MM.1S (cell line): ENCODE measurements around the gene HSD17B4.
A peak's percentile ranks its signal among the peaks of the same experiment; 100 is the strongest.
"Not testable (repeated sequence)": the region's sequence is repeated elsewhere in the genome, so short reads cannot be mapped to it uniquely, and the experiment has no call there.

Source experiments
- DNase-seq: peaks from one replicate; pipeline ENCODE4 v3.0.0-alpha.2; 2015
- H2AFZ ChIP-seq: fragments of 300-600 bp; sonication (generic); 2 replicates; pipeline ENCODE4 v1.6.0; 2016; ENCODE audit warnings: antibody characterized with exemption, low read length
- H3F3A ChIP-seq: fragments of 300-600 bp; sonication (generic); 2 replicates; pipeline ENCODE4 v1.6.1; 2016; ENCODE audit warnings: mild to moderate bottlenecking, antibody characterized with exemption, low read length, moderate library complexity, mixed read lengths; ENCODE audit not compliant: insufficient read depth
- H3K27ac ChIP-seq: fragments of 300-600 bp; sonication (generic); 2 replicates; pipeline ENCODE4 v1.5.1; 2016; ENCODE audit warnings: mild to moderate bottlenecking, low read length
- H3K27me3 ChIP-seq: fragments of 300-600 bp; sonication (generic); replicated peaks from 2 replicates; pipeline ENCODE4 v1.6.0; 2016; ENCODE audit warnings: low read length; ENCODE audit not compliant: insufficient read depth
- H3K36me3 ChIP-seq: fragments of 300-600 bp; sonication (generic); replicated peaks from 2 replicates; pipeline ENCODE4 v1.6.1; 2016; ENCODE audit warnings: mild to moderate bottlenecking, low read length, mixed read lengths; ENCODE audit not compliant: insufficient read depth
- H3K4me1 ChIP-seq: fragments of 300-600 bp; sonication (generic); 2 replicates; pipeline ENCODE4 v1.6.1; 2016; ENCODE audit warnings: low read length, mixed read lengths
- H3K4me2 ChIP-seq: fragments of 300-600 bp; sonication (generic); 2 replicates; pipeline ENCODE4 v1.6.0; 2016; ENCODE audit warnings: low read depth, low read length
- H3K4me3 ChIP-seq: fragments of 300-600 bp; sonication (generic); 2 replicates; pipeline ENCODE4 v1.5.1; 2016; ENCODE audit warnings: low read length, mixed read lengths
- H3K79me2 ChIP-seq: fragments of 300-600 bp; sonication (generic); 2 replicates; pipeline ENCODE4 v1.6.1; 2016; ENCODE audit warnings: mixed run types, low read length, mixed read lengths
- H3K9ac ChIP-seq: fragments of 300-600 bp; sonication (generic); 2 replicates; pipeline ENCODE4 v1.6.1; 2016; ENCODE audit warnings: low read length, mixed read lengths
- H3K9me2 ChIP-seq: fragments of 300-600 bp; sonication (generic); replicated peaks from 2 replicates; pipeline ENCODE4 v1.6.1; 2016; ENCODE audit warnings: mild to moderate bottlenecking, low read length, mixed read lengths; ENCODE audit not compliant: insufficient read depth
- H3K9me3 ChIP-seq: fragments of 300-600 bp; sonication (generic); replicated peaks from 2 replicates; pipeline ENCODE4 v1.6.1; 2016; ENCODE audit warnings: mild to moderate bottlenecking, low read length, mixed read lengths; ENCODE audit not compliant: insufficient read depth
- H4K20me1 ChIP-seq: fragments of 300-600 bp; sonication (generic); 2 replicates; pipeline ENCODE4 v1.6.1; 2016; ENCODE audit warnings: mild to moderate bottlenecking, low read length, moderate library complexity, mixed read lengths; ENCODE audit not compliant: insufficient read depth
- CTCF ChIP-seq: fragments of 300-600 bp; sonication (generic); IDR thresholded peaks from 2 replicates; pipeline ENCODE4 v1.5.1; 2016; ENCODE audit warnings: antibody characterized with exemption, low read length, mixed read lengths
- EZH2 ChIP-seq: fragments of 300-600 bp; sonication (generic); optimal IDR thresholded peaks from 2 replicates; pipeline ENCODE3; 2017; ENCODE audit warnings: low read depth, mild to moderate bottlenecking, antibody characterized with exemption, low read length, mixed read lengths
- EZH2phosphoT487 ChIP-seq: fragments of 300-600 bp; sonication (generic); IDR thresholded peaks from 2 replicates; pipeline ENCODE4 v1.6.1; 2018; ENCODE audit warnings: antibody characterized with exemption, low read length

HSD17B4 gene

GRCh38 chr5:119445544-119445943 is 6.8 kb upstream of the HSD17B4 start:
- H4K20me1 ChIP-seq, result no peaks in the 10 kb centered on the region
- DNase-seq, result no peak
- H3K9me2 ChIP-seq, result no peaks in the 10 kb centered on the region
- no peaks in the 10 kb centered on the region for H3K79me2 ChIP-seq
- no peak overlapping the region for H3K9ac ChIP-seq
- H3K4me1 ChIP-seq, result no peaks in the 10 kb centered on the region
- no peak overlapping the region for H3K27ac ChIP-seq
- H3K36me3 ChIP-seq, result no peaks in the 10 kb centered on the region
- H3K4me3 ChIP-seq, result no peak overlapping the region
- H3F3A ChIP-seq, result no peaks in the 10 kb centered on the region
- H2AFZ ChIP-seq, result no peak overlapping the region
- H3K4me2 ChIP-seq, result no peak overlapping the region
- no peaks in the 10 kb centered on the region for H3K9me3 ChIP-seq
- TF ChIP-seq EZH2phosphoT487 (no peak), CTCF (no peak), EZH2 (no peak)
- H3K27me3 ChIP-seq, result no peaks in the 10 kb centered on the region

- H3K36me3 ChIP-seq, result no peaks in the 10 kb centered on the region
- H3K9me3 ChIP-seq, result no peaks in the 10 kb centered on the region
Measured at GRCh38 chr5:119449882-119450281, 2.4 kb upstream of the HSD17B4 start.

GRCh38 chr5:119450627-119451026 is 1.7 kb upstream of the HSD17B4 start:
- H3K36me3 ChIP-seq, DNase-seq, H2AFZ ChIP-seq, H3K9ac ChIP-seq, H3K4me2 ChIP-seq, H4K20me1 ChIP-seq, H3K27ac ChIP-seq, H3K9me2 ChIP-seq, H3K9me3 ChIP-seq, H3F3A ChIP-seq, H3K4me1 ChIP-seq, H3K27me3 ChIP-seq, H3K4me3 ChIP-seq: not testable (repeated sequence)
- H3K79me2 ChIP-seq, result peaks cover 19% of the 10 kb centered on the region

More at GRCh38 chr5:119449882-119450281, 2.4 kb upstream of the HSD17B4 start:
- Histone ChIP-seq H3K27me3 (no peaks in the 10 kb centered on the region), H2AFZ (no peak overlapping the region), H3F3A (no peaks in the 10 kb centered on the region), H3K4me2 (no peak overlapping the region), H3K27ac (no peak overlapping the region), H3K9ac (no peak overlapping the region), H3K4me3 (no peak overlapping the region), H3K4me1 (peaks cover 9% of the 10 kb centered on the region; the same call in 1 of the 2 replicates), H3K79me2 (peaks cover 19% of the 10 kb centered on the region), H3K9me2 (no peaks in the 10 kb centered on the region), H4K20me1 (no peaks in the 10 kb centered on the region)
- no peak for DNase-seq
- TF ChIP-seq CTCF (no peak), EZH2phosphoT487 (no peak), EZH2 (no peak)

GRCh38 chr5:119451561-119451960 is 736 bp upstream of the HSD17B4 start:
- H3K9me2 ChIP-seq, result no peaks in the 10 kb centered on the region
- no peaks in the 10 kb centered on the region for H3K27me3 ChIP-seq
- no peaks in the 10 kb centered on the region for H3K36me3 ChIP-seq
- H4K20me1 ChIP-seq, result no peaks in the 10 kb centered on the region
- H3K4me2 ChIP-seq, result peak overlapping the region; percentile 81; the same call in 1 of the 2 replicates
- H3F3A ChIP-seq, result no peaks in the 10 kb centered on the region
- peaks cover 23% of the 10 kb centered on the region for H3K79me2 ChIP-seq
- H3K27ac ChIP-seq, result no peak overlapping the region
- no peak overlapping the region for H3K9ac ChIP-seq
- peak overlapping the region; percentile 86; the same call in 1 of the 2 replicates for H2AFZ ChIP-seq
- no peak for TF ChIP-seq EZH2
- peak; percentile 15; the same call in 1 of the 2 replicates for TF ChIP-seq CTCF
- no peak for TF ChIP-seq EZH2phosphoT487
- no peak for DNase-seq
- H3K9me3 ChIP-seq, result no peaks in the 10 kb centered on the region
- H3K4me3 ChIP-seq, result no peak overlapping the region
- H3K4me1 ChIP-seq, result peaks cover 9% of the 10 kb centered on the region; the same call in 1 of the 2 replicates
